Activated naive CD4-positive, alpha-beta T cell treated with anti-CD3 and anti-CD28 coated beads for 36 hours (primary cell): ENCODE measurements around the gene B3GAT1. TPM values are rescaled to one million over a fixed set of nuclear protein-coding genes. Genes with fewer than 3 reads are reported as not detected.
"Not testable (repeated sequence)": the region's sequence is repeated elsewhere in the genome, so short reads cannot be mapped to it uniquely, and the experiment has no call there.

ENCODE experiments used
- CTCF ChIA-PET: fragments of 350-600 bp; sonication (Branson Sonifier 250); formaldehyde crosslinking; loops from one replicate; lab custom pipeline; 2021; ENCODE audit warnings: antibody characterized with exemption; lab: Charles Lee
- DNase-seq: peaks from one replicate; pipeline ENCODE4 v3.0.0-alpha.2; 2020
- H3K27ac Mint-ChIP-seq: one replicate; pipeline ENCODE4 v1.8.0; 2021; ENCODE audit warnings: mild to moderate bottlenecking, mixed read lengths
- H3K27me3 Mint-ChIP-seq: one replicate; pipeline ENCODE4 v1.8.0; 2021; ENCODE audit warnings: low read depth, mixed read lengths
- H3K36me3 Mint-ChIP-seq: one replicate; pipeline ENCODE4 v1.8.0; 2021; ENCODE audit warnings: low read depth, mixed read lengths
- H3K4me1 Mint-ChIP-seq: one replicate; pipeline ENCODE4 v1.8.0; 2021; ENCODE audit warnings: low read depth, mixed read lengths
- H3K4me3 Mint-ChIP-seq: one replicate; pipeline ENCODE4 v1.8.0; 2021; ENCODE audit warnings: mild to moderate bottlenecking, moderate library complexity, mixed read lengths
- H3K9me3 Mint-ChIP-seq: one replicate; pipeline ENCODE4 v1.8.0; 2021; ENCODE audit warnings: mixed read lengths
- intact Hi-C: fragments of 100-400 bp; cut with micrococcal nuclease; formaldehyde crosslinking; loops from one replicate; pipeline ENCODE4 v1.15.1; 2023
- total RNA-seq, 2 experiments: library from RNA; stranded (reverse); gene quantifications; one replicate each; pipeline ENCODE4 v1.2.3, GENCODE V29; 2021

The B3GAT1 gene
- total RNA-seq, 2 experiments from 2014 or later = 0.05 TPM; not detected in 1

DNA sequence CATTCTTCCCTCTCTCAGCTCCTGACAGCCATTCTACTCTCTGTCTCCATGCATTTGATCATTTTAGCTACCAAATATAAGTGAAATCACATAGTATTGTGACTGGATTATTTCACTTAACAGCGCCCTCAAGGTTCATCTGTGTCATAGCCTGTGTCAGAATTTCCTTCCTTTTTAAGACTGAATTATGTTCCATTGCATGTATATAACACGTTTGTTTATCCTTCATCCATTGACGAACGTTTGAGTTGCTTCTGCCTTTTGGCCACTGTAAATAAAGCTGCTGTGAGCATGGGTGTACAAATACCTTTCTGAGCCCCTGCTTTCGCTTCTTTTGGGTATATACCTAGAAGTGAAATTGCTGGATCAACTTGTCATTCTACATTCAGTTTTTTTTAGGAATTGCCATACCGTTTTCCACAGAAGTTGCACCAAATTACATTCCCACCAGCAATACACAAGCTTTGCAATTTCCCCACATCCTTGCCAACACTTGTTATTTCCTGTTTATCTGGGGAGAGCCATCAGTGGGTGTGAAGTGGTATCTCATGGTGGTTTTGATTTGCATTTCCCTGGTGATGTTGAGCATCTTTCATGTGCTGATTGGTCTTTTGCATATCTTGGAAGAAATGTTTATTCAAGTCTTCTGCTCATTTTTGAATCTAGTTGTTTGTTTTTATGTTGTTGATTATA is 62.8 kb downstream of the B3GAT1 start:
- intact Hi-C loops = no loop called here
- no peak for DNase-seq
- Mint-ChIP-seq H3K27me3 (no peaks in the 10 kb centered on the region), H3K27ac (no peak overlapping the region), H3K4me1 (peaks cover 4% of the 10 kb centered on the region), H3K9me3 (no peaks in the 10 kb centered on the region), H3K36me3 (peaks cover 7% of the 10 kb centered on the region), H3K4me3 (no peak overlapping the region)
- CTCF ChIA-PET = interaction anchor here (0.7 kb wide), 1 partner anchor 198 kb away, joined by 3 read pairs; no protein-coding TSS in a partner anchor

DNA sequence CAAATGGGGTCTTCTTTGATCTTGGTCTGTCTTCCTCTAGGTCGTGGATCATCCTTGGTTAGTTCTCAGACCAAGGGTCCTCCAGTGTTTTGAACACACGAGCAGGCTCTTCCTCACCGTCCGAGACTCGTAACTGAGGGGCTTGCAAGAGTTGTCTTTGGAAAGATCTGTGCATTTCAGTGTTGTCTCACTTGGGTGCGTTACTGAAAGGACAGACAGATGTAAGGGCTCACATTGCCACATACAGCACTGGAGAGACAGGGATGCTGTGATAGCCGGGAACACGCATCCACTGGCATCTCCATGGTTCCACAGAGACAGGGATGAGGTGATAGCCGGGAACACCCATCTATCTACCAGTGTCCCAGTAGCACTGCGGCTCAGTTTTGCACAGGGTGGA is 64.6 kb downstream of the B3GAT1 start:
- no peak for DNase-seq
- CTCF ChIA-PET = interaction anchor here (1.0 kb wide), 1 partner anchor 13 kb away, joined by 4 read pairs; no protein-coding TSS in a partner anchor
- H3K27ac Mint-ChIP-seq = no peak overlapping the region
- H3K9me3 Mint-ChIP-seq = no peaks in the 10 kb centered on the region
- intact Hi-C loops = no loop called here
- no peak overlapping the region for H3K4me3 Mint-ChIP-seq
- peaks cover 3% of the 10 kb centered on the region for H3K36me3 Mint-ChIP-seq
- H3K27me3 Mint-ChIP-seq = no peaks in the 10 kb centered on the region
- peaks cover 4% of the 10 kb centered on the region for H3K4me1 Mint-ChIP-seq

DNA sequence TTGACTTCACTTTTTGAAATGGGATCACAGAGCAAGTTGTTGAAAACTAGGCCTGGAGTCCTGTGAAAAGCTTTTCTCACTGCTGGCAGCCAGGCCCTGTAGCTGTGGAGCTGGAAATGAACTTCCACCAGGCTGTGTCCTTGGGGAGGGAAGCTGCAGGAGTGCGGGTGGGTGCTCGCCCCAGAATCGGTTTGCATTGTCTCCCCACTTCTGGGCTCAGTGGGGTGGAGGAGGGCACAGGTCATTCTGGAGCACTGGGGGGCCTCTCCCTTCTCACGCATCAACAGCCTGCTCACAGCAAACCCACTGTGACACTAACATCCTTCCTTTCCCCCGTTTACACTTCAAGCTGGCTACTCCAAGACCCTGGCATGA is 65.1 kb downstream of the B3GAT1 start:
- intact Hi-C loops = no loop called here
- peaks cover 4% of the 10 kb centered on the region for H3K4me1 Mint-ChIP-seq
- CTCF ChIA-PET = interaction anchor here (1.0 kb wide), 1 partner anchor 13 kb away, joined by 4 read pairs; no protein-coding TSS in a partner anchor
- no peaks in the 10 kb centered on the region for H3K9me3 Mint-ChIP-seq
- DNase-seq = no peak
- H3K27me3 Mint-ChIP-seq = no peaks in the 10 kb centered on the region
- H3K36me3 Mint-ChIP-seq = peaks cover 3% of the 10 kb centered on the region
- H3K27ac Mint-ChIP-seq = no peak overlapping the region
- H3K4me3 Mint-ChIP-seq = no peak overlapping the region

DNA sequence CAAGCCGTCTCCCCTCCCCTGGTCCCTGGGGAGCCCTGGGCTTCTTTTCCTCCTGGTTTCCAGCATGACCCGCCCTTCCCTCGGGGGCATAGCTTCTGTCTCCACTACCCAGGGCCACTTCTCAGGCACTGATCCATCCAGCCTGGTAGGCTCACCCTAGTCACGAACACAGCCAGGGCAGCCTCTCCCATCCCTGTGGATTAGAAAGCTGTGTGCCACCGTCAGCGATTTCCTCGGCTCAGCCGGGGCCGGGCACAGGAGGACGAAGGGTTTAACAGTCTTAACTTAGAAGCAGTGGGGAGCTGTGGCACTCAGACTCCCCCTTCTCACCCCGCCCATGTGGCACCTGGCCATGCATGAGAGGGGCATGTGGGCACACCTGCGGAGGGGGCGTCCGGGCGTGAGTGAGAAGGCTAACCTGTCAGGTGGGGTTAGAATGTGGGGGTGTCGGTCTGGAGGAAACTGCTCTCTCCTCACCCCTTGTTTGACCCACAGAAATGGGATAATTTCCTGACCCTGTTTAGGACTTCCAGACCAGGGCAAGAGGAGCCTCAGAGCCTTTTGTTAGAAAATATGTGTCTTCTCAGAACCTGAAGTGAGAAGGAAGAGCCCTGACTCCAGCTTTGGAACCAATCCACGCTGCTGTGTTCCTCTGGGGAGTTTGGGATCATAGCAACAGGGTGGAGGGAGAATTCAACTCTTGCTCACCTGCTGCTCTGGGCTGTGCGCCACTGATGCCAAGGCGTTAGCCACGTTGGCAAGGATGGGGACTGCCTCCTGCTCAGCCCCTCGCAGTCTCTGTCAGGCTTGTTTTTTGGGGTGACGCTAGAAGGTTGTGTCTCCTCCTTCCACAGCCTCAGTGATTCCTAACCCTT is 65.7 kb downstream of the B3GAT1 start:
- no peak for DNase-seq
- H3K27ac Mint-ChIP-seq = no peak overlapping the region
- no peaks in the 10 kb centered on the region for H3K9me3 Mint-ChIP-seq
- intact Hi-C loops = no loop called here
- peaks cover 4% of the 10 kb centered on the region for H3K4me1 Mint-ChIP-seq
- H3K4me3 Mint-ChIP-seq = no peak overlapping the region
- H3K27me3 Mint-ChIP-seq = no peaks in the 10 kb centered on the region
- CTCF ChIA-PET = interaction anchor here (0.6 to 1.0 kb wide), 2 partner anchors 14 to 522 kb away, joined by 3 to 4 read pairs; no protein-coding TSS in a partner anchor
- H3K36me3 Mint-ChIP-seq = peaks cover 3% of the 10 kb centered on the region

DNA sequence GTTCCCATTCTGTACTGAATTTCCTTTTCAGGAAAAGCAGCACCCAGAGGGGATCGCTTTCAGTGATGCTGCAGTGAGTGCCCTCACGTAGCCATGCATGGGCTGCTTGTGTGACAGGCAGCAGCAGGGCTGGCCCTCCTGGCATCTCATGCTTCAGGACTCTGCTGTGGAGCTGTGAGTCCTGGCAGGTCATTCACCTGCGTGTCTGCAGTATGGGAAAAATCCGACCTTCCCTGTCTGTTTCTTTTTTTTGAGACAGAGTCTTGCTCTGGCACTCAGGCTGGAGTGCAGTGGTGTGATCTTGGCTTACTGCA is 66.8 kb downstream of the B3GAT1 start:
- intact Hi-C loops = no loop called here
- Mint-ChIP-seq H3K27ac (no peak overlapping the region), H3K4me1 (peaks cover 4% of the 10 kb centered on the region), H3K36me3 (peaks cover 3% of the 10 kb centered on the region), H3K4me3 (no peak overlapping the region), H3K27me3 (no peaks in the 10 kb centered on the region), H3K9me3 (no peaks in the 10 kb centered on the region)
- DNase-seq = no peak
- CTCF ChIA-PET = interaction anchor here (0.6 kb wide), 1 partner anchor 484 kb away, joined by 4 read pairs; no protein-coding TSS in a partner anchor

DNA sequence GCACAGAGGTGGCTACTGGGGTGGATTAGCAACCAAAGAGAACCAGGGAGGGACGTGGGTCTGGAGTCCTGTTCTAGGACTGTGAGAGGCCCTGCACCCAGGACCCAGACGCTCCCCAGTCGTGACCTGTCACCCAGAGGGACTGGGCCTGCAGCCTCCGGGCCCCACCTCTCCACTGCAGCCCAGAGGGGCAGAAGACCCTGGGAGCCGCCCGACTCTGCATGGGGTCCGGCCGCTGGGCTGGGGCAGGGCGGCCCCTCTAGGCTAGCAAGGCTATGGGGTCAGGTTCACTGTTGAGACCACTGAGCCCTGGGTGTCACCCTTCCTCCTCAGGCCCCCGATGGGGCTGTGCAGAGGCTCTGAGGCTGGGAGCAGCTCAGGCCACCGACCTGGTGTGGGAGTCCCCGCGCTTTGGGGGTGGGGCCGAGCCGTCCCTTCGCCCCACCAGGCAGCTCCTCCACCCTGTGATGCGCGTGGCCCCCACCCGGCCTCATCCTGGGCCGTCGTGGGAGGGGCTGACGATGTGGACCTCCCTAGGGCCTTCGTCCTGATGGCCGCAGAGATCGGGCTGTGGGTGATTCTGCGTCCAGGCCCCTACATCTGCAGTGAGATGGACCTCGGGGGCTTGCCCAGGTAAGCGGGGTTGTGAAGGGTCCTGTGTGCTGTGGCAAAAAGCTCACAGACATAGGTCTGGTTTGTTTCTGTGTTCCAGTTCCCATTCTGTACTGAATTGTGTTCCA is 67.4 kb downstream of the B3GAT1 start:
- H3K27me3 Mint-ChIP-seq, H3K27ac Mint-ChIP-seq, H3K4me1 Mint-ChIP-seq, H3K4me3 Mint-ChIP-seq, H3K36me3 Mint-ChIP-seq, DNase-seq, H3K9me3 Mint-ChIP-seq: not testable (repeated sequence)
- CTCF ChIA-PET = interaction anchor here (0.6 kb wide), 1 partner anchor 485 kb away, joined by 4 read pairs; no protein-coding TSS in a partner anchor
- intact Hi-C loops = loop anchor here (1.0 kb wide), 1 partner anchor 64 kb away; no protein-coding TSS in a partner anchor

DNA sequence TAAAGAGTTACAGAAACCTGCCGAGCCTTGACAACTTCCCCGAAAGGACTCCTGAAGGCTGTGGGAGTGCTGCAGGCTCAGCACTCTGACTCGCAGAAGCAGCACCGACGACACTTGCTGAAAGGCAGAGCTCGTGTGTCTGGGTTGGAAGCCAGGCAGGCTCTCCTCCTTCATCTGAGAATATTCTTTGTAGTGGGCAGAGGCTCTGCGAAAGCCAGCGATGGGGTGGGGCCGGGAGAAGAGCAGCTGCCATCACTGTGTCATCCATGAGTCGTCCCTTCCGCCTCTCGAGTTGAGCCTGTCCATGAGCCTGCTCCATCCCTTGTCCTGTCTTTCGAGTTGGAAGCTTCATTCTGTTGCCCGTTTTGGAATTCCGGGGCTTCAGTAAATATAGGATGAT is 68.4 kb downstream of the B3GAT1 start:
- CTCF ChIA-PET = no interaction called here
- no peak for DNase-seq
- no peaks in the 10 kb centered on the region for H3K4me1 Mint-ChIP-seq
- no peak overlapping the region for H3K27ac Mint-ChIP-seq
- H3K27me3 Mint-ChIP-seq = no peaks in the 10 kb centered on the region
- H3K4me3 Mint-ChIP-seq = no peak overlapping the region
- H3K36me3 Mint-ChIP-seq = peaks cover 3% of the 10 kb centered on the region
- intact Hi-C loops = loop anchor here (1.0 kb wide), 1 partner anchor 63 kb away; no protein-coding TSS in a partner anchor
- H3K9me3 Mint-ChIP-seq = no peaks in the 10 kb centered on the region

DNA sequence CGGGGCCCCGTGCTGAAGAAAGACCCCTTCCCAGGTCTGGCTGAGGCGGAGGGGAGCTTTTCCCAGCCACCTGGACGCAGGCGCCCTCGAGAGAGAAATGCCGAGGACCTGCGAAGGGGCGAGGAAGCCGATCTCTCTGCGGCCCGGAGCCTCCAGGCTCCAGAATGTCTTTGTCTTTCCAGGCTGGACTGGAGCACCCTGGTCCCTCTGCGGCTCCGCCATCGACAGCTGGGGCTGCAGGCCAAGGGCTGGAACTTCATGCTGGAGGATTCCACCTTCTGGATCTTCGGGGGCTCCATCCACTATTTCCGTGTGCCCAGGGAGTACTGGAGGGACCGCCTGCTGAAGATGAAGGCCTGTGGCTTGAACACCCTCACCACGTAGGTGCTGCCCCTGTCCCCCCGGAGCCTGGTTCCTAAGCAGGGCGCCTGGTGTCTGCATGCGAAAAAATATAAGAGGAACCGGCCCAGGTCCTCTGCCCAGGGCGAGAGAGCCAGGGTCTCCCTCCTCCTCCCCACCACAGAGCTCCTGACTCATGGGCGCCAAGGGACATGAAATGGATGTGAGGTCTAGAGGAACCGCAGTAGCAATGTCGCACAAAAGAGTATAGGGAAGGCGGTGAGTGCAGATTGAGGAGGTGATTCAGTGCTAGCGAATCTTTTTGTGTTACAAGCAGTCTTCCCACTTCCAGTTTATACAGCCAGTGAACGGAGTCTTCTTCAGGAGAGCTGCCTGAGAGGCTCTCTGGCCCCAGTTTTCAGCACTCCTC is 69.3 kb downstream of the B3GAT1 start:
- H3K9me3 Mint-ChIP-seq = no peaks in the 10 kb centered on the region
- H3K36me3 Mint-ChIP-seq = peaks cover 3% of the 10 kb centered on the region
- H3K27ac Mint-ChIP-seq = no peak overlapping the region
- no peaks in the 10 kb centered on the region for H3K4me1 Mint-ChIP-seq
- intact Hi-C loops = no loop called here
- no peak for DNase-seq
- H3K27me3 Mint-ChIP-seq = no peaks in the 10 kb centered on the region
- H3K4me3 Mint-ChIP-seq = no peak overlapping the region
- CTCF ChIA-PET = no interaction called here

DNA sequence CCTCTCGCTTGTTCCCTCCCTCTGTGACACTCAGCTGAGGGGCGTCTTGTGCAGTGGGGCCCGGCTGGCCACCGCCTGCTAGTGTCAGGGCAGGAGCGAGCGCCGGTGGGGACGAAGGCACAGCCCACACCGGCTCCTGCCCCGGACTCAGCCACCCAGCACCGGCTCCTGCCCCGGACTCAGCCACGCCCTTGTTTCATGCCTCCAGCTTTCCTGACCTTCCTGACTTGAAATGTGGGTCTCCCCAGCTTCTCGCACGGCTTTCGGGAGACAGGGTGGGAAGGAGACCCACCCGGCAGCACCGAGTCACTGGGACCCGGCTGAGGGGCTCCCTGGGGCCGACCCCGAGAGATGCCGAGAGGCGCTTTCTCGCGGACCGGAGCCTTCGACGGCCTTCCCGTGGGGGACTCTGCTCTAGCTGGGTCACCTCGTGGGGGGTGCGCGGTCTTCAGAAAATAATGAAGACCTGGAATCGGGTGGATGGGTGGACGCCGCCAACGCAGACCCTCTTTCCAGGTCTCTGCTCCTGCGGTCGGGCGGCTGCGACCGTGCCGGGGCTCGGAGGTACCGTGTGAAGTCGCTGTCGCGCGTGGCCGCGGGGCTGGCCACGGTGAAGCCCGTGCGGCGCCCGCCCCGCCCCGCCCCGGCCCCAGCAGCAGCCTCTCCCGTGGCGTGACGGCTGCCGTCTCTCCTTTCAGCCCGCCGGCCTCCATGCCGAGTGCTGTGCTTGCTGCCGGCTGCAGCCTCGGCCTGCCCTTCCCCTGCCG is 70.1 kb downstream of the B3GAT1 start:
- Mint-ChIP-seq H3K27me3 (no peaks in the 10 kb centered on the region), H3K36me3 (no peaks in the 10 kb centered on the region), H3K27ac (no peak overlapping the region), H3K4me1 (no peaks in the 10 kb centered on the region), H3K9me3 (no peaks in the 10 kb centered on the region), H3K4me3 (no peak overlapping the region)
- intact Hi-C loops = no loop called here
- DNase-seq = no peak
- CTCF ChIA-PET = no interaction called here

DNA sequence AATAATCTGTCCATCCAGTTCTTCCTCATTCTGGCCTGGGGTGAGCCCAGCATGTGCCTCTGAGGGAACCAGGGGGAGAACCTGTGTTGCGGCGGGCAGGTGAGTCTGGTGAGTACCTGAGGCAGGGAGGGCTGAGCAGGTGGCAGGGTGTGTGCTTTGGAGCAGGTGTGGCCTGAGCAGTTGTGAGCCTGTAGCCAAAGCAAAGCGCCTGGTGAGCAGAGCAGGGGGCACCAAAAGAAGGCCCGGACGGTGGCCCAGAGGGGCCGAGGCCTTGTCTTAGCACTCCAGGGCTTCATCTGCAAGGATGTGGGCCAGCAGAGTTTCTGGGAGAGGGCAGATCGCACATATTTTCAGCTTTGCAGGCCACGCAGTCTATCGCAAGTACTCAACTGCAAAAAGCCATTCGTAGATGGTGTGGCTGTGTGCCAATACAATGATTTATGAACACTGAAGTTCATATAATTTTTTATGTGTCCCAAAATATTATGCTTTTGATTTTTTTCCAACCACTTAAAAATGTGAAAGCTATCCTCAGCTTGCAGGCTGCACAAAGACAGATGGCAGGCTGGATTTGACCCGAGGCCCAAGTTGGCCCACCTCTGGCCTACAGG is 71.6 kb downstream of the B3GAT1 start:
- Mint-ChIP-seq H3K27ac (no peak overlapping the region), H3K9me3 (no peaks in the 10 kb centered on the region), H3K4me1 (no peaks in the 10 kb centered on the region), H3K36me3 (no peaks in the 10 kb centered on the region), H3K27me3 (no peaks in the 10 kb centered on the region), H3K4me3 (no peak overlapping the region)
- intact Hi-C loops = no loop called here
- CTCF ChIA-PET = no interaction called here
- DNase-seq = no peak

DNA sequence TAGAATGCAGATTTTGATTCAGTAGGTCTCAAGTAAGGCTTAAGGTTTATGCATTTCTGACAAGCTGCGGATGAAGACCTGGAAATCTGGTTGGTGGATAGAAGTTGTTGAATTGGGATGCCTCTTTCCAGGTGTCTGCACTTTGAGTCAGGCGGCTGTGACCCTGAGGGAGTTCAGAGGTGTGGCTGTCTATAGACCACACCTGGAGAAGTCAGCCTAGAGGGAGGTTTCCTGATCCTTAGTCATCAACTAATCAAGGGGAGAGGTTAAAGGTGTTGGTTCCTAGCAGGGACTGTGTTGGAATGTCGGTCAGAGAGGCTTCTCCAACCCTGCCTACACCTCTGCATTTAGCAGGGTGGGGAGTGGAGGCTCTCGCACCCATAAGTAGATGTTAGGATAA is 72.3 kb downstream of the B3GAT1 start:
- CTCF ChIA-PET = interaction anchor here (0.6 kb wide), 1 partner anchor 89 kb away, joined by 3 read pairs; no protein-coding TSS in a partner anchor
- H3K27ac Mint-ChIP-seq = no peak overlapping the region
- H3K36me3 Mint-ChIP-seq = no peaks in the 10 kb centered on the region
- no peaks in the 10 kb centered on the region for H3K27me3 Mint-ChIP-seq
- H3K9me3 Mint-ChIP-seq = no peaks in the 10 kb centered on the region
- H3K4me3 Mint-ChIP-seq = no peak overlapping the region
- DNase-seq = no peak
- no peaks in the 10 kb centered on the region for H3K4me1 Mint-ChIP-seq
- intact Hi-C loops = loop anchor here (10.0 kb wide), 1 partner anchor 415 kb away; no protein-coding TSS in a partner anchor
